ENCODE results near the gene PLAC9.

The PLAC9 gene

DNA sequence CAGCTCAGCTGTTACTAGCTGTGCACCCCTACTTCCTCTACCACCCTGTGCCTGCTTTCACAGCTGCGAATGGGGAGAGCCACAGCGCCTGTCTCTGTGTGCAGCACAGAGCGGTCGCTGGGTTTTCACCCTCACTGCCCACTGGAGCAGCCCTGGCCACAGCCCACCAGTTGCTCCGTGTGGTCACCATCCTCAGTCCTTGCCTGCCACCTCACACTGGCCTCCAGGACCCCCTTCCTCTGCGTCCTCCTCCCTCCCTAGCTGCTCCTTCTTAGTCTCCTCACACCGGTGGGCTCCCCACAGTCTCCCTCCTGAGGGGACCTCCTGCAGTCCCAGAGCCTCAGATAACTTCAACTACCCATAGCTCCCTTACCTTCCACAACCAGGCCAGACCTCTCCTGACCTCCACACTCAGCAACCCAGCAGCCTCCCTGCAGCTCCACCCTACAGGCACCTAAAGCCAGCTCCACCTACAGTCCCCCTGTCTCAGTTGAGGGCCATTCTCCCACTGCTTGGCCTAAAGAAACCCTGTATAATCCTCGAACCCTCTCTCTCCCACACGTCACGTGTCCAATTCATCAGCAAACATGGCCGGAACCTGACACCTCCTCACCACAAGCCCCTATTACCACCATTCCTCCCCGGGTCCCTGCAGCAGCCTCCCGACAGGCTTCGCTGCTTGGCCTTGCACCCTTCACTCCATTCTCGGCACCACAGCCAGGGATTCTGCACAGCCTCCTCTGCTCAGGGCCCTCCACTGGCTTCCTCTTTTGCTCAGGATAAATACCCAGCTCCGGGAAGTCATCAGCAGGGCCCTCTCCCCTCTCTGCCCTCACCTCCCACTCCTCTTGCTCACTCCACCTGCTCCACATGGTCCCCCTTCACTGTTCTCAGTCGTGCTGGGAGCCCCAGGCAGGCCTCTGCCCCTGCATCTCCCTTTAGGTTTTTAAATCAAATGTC is 28.1 kb downstream of the PLAC9 start:
- peak overlapping the region; percentile 16 for H3K27ac Mint-ChIP-seq
- H3K36me3 Mint-ChIP-seq (ENCODE audit: low read depth) = peaks cover 100% of the 10 kb centered on the region
- H3K9me3 Mint-ChIP-seq = no peaks in the 10 kb centered on the region
- H3K27me3 Mint-ChIP-seq = no peaks in the 10 kb centered on the region
- no peak overlapping the region for H3K4me3 Mint-ChIP-seq
- peaks cover 73% of the 10 kb centered on the region for H3K4me1 Mint-ChIP-seq (ENCODE audit: low read depth)
- intact Hi-C loops (cut with micrococcal nuclease) = no loop called here

DNA sequence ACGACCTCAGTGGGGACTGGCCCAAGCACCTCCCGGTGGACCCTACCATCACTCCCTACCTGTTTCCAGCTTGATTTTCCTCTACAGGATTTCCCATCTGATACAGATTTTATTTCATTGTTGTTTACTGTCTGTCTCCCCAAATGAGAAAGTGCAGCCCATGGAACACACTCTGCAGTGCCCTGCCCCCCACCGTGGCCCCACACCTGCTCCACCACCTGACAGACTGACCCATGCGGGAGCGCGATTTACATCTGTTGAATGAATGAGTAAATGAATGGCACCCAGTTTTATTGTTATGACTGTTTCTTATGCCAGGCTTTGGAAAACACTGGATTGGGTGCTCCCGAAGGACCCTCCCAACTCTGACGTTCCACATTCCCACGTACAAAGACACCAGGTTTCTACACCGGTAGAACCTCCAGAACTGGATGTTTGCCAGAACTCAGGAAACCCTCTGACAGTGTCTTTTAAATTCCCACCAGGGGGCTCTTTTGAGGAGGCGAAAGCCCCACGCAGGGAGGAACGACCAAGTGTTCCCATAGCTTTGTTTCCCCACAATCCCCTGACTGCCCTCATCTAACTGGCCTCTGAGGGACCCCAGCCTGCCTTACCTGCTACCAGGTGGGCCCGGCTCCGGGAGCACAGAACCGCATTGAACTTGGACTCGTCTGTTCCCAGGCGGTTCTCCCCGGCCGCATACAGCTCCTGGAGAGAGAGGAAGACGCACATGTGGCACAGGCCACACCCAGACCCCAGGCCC is 29.0 kb downstream of the PLAC9 start:
- no peaks in the 10 kb centered on the region for H3K9me3 Mint-ChIP-seq
- H3K4me1 Mint-ChIP-seq (ENCODE audit: low read depth) = peaks cover 81% of the 10 kb centered on the region
- peaks cover 100% of the 10 kb centered on the region for H3K36me3 Mint-ChIP-seq (ENCODE audit: low read depth)
- H3K4me3 Mint-ChIP-seq = no peak overlapping the region
- no peaks in the 10 kb centered on the region for H3K27me3 Mint-ChIP-seq
- intact Hi-C loops (cut with micrococcal nuclease) = no loop called here
- H3K27ac Mint-ChIP-seq = peak overlapping the region; percentile 16

DNA sequence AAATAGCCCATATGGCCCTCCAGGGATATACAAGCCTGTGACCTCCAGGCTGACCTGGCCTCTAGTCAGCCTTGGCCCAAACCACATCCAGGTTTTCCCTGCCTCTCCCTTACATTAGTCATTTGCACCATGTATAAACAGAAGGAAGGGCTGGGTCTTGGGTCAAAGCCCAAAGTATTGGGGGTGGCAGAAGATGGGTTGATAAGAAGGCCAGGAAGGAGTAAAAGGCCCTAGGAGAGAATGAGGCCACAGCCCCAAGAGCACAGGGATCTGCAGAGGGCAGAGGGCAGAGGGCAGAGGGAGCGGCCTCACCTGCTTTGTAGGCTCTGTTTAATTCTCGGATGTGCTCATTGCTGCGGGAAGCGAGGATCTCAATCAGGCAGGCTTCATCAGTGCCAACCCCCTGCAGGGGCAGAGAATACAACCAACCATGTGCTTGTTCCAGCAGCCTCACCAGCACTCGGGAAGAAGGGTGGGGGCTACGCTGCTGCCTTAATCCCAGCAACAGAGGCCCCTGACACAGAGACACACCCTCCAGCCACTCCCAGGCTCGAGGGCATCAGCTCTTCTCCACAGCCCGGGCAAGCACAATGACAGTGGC is 31.3 kb downstream of the PLAC9 start:
- Mint-ChIP-seq H3K27me3 (no peaks in the 10 kb centered on the region), H3K9me3 (no peaks in the 10 kb centered on the region), H3K4me1 (ENCODE audit: low read depth) (peaks cover 91% of the 10 kb centered on the region), H3K27ac (peak overlapping the region; percentile 16), H3K36me3 (ENCODE audit: low read depth) (peaks cover 100% of the 10 kb centered on the region), H3K4me3 (no peak overlapping the region)
- intact Hi-C loops (cut with micrococcal nuclease) = no loop called here

DNA sequence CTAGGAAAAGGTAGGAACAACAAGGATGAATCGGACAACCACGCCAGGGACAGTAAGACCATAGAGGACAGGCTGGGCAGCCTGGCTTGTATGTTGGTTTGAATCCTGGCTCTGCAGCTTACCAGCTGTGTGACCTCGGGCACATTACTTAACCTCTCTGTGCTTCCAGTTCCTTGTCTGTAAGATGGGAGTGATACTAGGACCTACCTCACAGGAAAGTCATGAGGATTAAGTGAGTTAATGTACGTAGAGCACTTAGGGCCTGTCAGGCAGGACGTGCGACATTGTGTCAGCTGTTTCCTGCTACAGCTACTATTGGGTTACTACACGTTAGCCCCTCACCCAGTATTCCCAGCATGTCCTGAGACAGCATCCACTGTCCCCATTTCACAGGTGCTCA is 32.1 kb downstream of the PLAC9 start:
- Mint-ChIP-seq H3K27me3 (no peaks in the 10 kb centered on the region), H3K27ac (no peak overlapping the region), H3K4me1 (ENCODE audit: low read depth) (peaks cover 91% of the 10 kb centered on the region), H3K9me3 (no peaks in the 10 kb centered on the region), H3K4me3 (no peak overlapping the region), H3K36me3 (ENCODE audit: low read depth) (peaks cover 100% of the 10 kb centered on the region)
- intact Hi-C loops (cut with micrococcal nuclease) = no loop called here

DNA sequence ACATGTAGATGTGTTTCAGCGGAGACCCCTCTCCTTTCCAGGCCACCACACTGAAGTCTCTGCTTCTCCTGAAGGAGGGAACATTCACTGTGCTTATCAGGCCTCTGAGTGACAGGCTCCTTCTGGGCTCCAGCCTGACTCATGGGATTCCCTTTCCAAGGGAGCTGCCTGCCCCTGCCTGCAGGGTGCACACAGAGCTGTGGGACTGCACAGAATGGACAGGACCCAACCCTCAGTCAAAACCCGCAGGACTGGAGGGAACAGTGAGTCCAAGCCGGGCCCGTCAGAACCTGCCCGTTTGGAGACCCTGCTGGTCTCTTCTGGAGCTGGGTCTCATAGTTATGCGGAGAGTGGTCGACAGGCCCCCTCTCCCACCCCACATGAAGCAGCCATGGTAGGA is 32.6 kb downstream of the PLAC9 start:
- H3K4me1 Mint-ChIP-seq (ENCODE audit: low read depth) = peaks cover 91% of the 10 kb centered on the region
- intact Hi-C loops (cut with micrococcal nuclease) = loop anchor here (5.0 kb wide), 1 partner anchor 37 kb away; no protein-coding TSS in a partner anchor
- H3K36me3 Mint-ChIP-seq (ENCODE audit: low read depth) = peaks cover 100% of the 10 kb centered on the region
- no peaks in the 10 kb centered on the region for H3K27me3 Mint-ChIP-seq
- H3K9me3 Mint-ChIP-seq = no peaks in the 10 kb centered on the region
- H3K27ac Mint-ChIP-seq = peak overlapping the region; percentile 88
- H3K4me3 Mint-ChIP-seq = no peak overlapping the region

DNA sequence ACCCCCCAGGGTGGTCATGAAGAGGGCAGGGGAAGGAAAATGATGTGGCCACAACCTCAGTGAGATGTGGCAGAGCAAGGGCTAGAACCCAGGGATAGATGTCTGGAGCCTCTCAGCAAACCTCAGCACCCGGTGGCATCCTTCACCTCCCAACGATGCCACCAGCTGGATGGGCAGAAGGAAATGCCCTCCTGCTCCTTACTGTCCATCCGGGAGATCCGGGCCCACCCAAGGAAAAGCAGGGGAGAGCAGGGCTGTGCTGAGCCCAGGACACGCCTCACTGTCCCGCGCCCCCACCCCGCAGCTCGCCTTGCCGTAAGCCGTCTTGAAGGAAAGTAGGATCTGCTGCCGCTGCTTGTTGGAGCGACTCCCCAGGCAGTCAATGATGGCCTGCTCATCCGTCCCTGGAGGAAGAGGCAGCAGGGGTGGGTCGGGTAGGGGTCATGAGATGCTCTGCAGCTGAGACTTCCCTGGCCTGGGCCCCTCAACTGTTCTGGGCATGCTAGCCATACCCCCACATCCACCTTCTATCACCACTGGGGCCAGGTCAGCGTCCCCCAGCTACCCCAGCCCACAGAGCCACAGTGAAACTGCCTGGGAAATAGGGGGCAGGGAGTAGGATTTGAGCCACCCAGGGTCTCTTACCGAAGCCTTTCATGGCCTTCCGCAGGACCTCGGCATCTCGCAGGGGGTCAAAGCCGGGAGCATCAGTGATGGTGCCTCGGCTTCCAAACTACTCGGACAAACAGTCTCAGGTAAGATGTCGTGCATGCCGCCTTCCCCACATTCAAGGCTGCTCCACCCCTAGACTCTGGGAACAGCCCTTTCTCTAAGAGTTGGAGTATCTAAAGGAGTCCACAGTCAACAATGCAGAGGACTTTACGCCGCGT is 34.3 kb downstream of the PLAC9 start:
- H3K4me1 Mint-ChIP-seq (ENCODE audit: low read depth) = peaks cover 91% of the 10 kb centered on the region
- peaks cover 100% of the 10 kb centered on the region for H3K36me3 Mint-ChIP-seq (ENCODE audit: low read depth)
- intact Hi-C loops (cut with micrococcal nuclease) = loop anchor here (5.0 kb wide), 1 partner anchor 35 kb away; no protein-coding TSS in a partner anchor
- H3K9me3 Mint-ChIP-seq = no peaks in the 10 kb centered on the region
- peak overlapping the region; percentile 88 for H3K27ac Mint-ChIP-seq
- H3K27me3 Mint-ChIP-seq = no peaks in the 10 kb centered on the region
- H3K4me3 Mint-ChIP-seq = no peak overlapping the region

DNA sequence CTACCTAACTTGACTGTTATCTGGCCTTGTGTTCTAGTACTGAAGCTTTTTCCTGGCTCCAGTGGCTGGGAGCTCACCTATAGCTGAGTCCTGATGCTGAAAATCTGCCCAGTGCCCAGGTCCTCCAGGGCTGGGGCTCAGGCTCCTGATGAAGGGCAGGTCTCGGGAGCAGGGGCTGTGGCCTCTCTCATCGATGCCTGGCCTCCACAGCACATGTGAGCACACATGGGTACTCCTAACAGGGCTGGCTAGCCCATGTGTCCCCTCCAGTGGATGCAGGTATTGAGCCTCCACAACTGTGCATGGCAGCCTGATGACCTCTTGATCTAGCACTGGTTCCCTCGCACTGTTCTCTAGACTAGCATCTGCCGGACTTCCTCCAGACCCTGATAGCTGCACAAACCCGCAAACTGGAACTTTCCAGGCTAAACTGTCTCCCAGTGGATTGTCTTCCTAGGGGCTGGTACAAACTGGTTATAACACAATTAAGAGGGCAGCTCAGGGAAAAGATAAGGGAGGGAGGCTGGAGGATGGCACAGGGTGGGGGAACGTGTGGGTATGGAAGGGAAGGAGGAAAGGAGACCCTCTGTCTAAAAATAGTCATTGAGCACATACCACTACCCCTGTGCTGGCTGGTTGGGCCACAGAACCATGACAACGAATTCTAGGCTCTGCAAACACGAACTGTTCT is 35.1 kb downstream of the PLAC9 start:
- Mint-ChIP-seq H3K4me1 (ENCODE audit: low read depth) (peaks cover 91% of the 10 kb centered on the region), H3K9me3 (no peaks in the 10 kb centered on the region), H3K36me3 (ENCODE audit: low read depth) (peaks cover 100% of the 10 kb centered on the region), H3K4me3 (no peak overlapping the region), H3K27me3 (no peaks in the 10 kb centered on the region), H3K27ac (peak overlapping the region; percentile 88)
- intact Hi-C loops (cut with micrococcal nuclease) = loop anchor here (5.0 kb wide), 1 partner anchor 35 kb away; no protein-coding TSS in a partner anchor

DNA sequence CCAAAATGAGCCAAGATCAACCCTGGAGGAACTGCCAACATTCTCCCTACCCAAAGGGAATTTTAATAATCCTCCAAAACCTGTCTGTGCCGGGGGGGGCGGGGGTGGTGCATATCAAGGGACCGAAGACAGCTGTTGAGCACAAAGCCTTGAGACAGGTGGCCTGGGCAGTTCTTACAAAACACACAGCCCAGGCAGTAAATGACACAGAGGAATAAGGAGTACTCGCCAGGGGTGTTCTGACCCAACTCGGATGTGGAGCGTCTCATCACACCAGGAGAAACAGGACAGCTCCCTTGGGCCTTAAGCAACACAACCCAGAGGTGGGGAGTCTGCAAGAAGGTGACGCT is 35.6 kb downstream of the PLAC9 start:
- Mint-ChIP-seq H3K4me3 (no peak overlapping the region), H3K4me1 (ENCODE audit: low read depth) (peaks cover 95% of the 10 kb centered on the region), H3K9me3 (no peaks in the 10 kb centered on the region), H3K27me3 (no peaks in the 10 kb centered on the region), H3K27ac (peak overlapping the region; percentile 88), H3K36me3 (ENCODE audit: low read depth) (peaks cover 100% of the 10 kb centered on the region)
- intact Hi-C loops (cut with micrococcal nuclease) = loop anchor here (5.0 kb wide), 1 partner anchor 34 kb away; no protein-coding TSS in a partner anchor

DNA sequence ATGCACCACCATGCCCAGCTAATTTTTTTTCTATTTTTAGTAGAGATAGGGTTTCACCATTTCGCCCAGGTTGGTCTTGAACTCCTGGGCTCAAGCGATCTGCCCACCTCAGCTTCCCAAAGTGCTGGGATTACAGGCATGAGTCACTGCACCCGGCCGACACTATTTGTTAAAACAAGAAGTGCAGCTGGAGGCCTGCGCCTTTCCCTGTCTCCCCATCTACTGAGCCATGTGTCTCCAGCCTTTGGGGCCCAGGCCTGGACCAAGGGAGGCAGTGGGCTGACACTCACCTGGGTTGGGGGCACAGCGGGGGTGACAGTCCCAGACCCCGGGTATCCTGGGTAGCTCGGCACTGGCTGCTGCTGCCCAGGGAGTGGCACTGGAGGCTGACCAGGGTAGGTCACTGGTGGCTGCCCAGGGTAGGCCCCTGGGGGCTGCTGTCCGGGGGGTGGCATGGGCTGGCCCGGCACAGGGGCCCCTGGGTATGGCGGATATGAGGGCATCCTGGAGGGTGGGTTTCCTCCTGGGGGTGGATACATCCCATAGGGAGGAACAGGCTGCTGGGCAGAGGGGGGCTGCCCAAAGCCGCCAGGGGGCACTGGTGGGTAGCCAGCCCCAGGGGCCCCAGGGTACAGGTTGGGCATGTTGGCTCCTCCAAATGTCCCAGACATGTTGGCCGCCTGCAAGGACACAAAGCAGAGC is 36.3 kb downstream of the PLAC9 start:
- H3K27me3 Mint-ChIP-seq = no peaks in the 10 kb centered on the region
- H3K36me3 Mint-ChIP-seq (ENCODE audit: low read depth) = peaks cover 99% of the 10 kb centered on the region
- H3K9me3 Mint-ChIP-seq = no peaks in the 10 kb centered on the region
- H3K4me3 Mint-ChIP-seq = no peak overlapping the region
- H3K27ac Mint-ChIP-seq = peak overlapping the region; percentile 88
- intact Hi-C loops (cut with micrococcal nuclease) = loop anchor here (5.0 kb wide), 1 partner anchor 33 kb away; no protein-coding TSS in a partner anchor
- H3K4me1 Mint-ChIP-seq (ENCODE audit: low read depth) = peaks cover 95% of the 10 kb centered on the region

DNA sequence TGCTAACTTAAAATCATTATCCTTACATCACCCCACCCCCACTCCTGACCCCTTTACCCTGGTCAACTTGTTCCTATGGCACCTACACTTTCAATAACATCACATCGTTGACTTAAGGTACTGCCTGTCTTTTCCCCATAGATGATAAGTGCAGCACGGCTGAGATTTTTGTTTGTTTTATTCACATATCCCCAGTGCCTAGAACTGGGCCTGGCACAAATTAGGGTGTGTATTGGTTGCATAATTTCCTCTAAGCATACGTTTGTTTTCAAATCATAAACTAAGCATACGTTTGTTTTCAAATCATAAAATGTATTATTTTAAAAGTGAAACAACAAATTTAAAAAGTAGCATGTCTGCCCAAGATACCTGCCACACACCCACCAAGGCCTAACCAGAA is 37.5 kb downstream of the PLAC9 start:
- peak overlapping the region; percentile 88 for H3K27ac Mint-ChIP-seq
- no peaks in the 10 kb centered on the region for H3K9me3 Mint-ChIP-seq
- H3K4me3 Mint-ChIP-seq = no peak overlapping the region
- intact Hi-C loops (cut with micrococcal nuclease) = no loop called here
- H3K4me1 Mint-ChIP-seq (ENCODE audit: low read depth) = peaks cover 95% of the 10 kb centered on the region
- H3K36me3 Mint-ChIP-seq (ENCODE audit: low read depth) = peaks cover 95% of the 10 kb centered on the region
- no peaks in the 10 kb centered on the region for H3K27me3 Mint-ChIP-seq

DNA sequence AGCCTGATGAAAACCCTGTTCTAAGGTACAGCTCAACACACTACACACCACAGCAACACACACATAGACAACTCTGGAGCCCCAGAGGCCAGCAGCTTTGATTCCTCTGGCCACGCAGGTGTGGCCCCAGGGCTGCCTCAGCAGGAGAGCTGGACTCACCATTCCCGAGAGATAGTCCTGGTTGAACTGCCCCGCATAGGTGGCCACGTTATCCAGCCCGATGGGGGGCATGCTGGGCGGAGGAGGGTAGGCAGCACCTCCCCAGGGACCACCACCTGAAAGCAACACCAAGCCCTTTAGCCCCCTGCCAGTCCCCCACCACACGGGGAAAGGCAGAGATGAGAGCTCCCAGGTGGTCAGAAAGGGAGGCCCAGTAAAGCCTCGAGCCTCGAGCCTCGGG is 38.1 kb downstream of the PLAC9 start:
- Mint-ChIP-seq H3K4me3 (no peak overlapping the region), H3K9me3 (no peaks in the 10 kb centered on the region), H3K27me3 (no peaks in the 10 kb centered on the region), H3K4me1 (ENCODE audit: low read depth) (peaks cover 94% of the 10 kb centered on the region), H3K27ac (no peak overlapping the region), H3K36me3 (ENCODE audit: low read depth) (peaks cover 95% of the 10 kb centered on the region)
- intact Hi-C loops (cut with micrococcal nuclease) = no loop called here

DNA sequence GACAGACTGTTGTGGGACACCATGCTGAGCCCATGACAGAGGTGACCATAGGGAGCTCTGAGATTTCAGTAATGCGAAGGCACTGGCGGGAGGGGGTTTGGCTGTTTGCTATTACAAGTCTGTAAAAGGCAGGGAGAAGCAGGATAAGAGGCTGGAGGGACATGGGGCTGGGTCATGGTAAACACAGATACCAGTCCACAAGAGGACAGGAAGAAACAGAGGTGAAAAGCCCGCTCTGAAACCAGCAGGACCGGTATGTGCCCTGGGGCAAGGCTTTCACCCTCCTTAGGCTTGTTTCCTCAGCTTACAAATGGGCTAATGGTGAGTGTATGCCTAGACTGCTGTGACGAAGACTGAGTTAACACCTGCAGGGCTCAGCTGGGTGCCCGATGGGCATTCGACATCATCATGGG is 38.7 kb downstream of the PLAC9 start:
- H3K4me1 Mint-ChIP-seq (ENCODE audit: low read depth) = peaks cover 88% of the 10 kb centered on the region
- H3K27ac Mint-ChIP-seq = no peak overlapping the region
- peaks cover 95% of the 10 kb centered on the region for H3K36me3 Mint-ChIP-seq (ENCODE audit: low read depth)

More for the DNA sequence above, 38.7 kb downstream of the PLAC9 start:
- Mint-ChIP-seq H3K4me3 (no peak overlapping the region), H3K9me3 (no peaks in the 10 kb centered on the region), H3K27me3 (no peaks in the 10 kb centered on the region)
- intact Hi-C loops (cut with micrococcal nuclease) = no loop called here

All from dendritic cell treated with granulocyte-macrophage colony-stimulating factor and Interleukin-4, amounts not matched to agents 40 ng/mL and 50 ng/mL, for 4 days (primary cell).